SK-N-SH treated with all-trans-retinoic acid at 6 μM for 48 hours (cell line): ENCODE measurements around the gene GEMIN7.

Experiments
- ARNTL ChIP-seq: fragments of 450-650 bp; formaldehyde crosslinking; IDR thresholded peaks from 2 replicates; pipeline ENCODE4 v1.5.0; 2020; ENCODE audit warnings: low read depth, mild to moderate bottlenecking, moderate library complexity, borderline replicate concordance
- CSDC2 ChIP-seq: fragments of 250-450 bp; sonication (Bioruptor Pico); IDR thresholded peaks from 2 replicates; pipeline ENCODE4 v1.5.0; 2020; ENCODE audit warnings: mild to moderate bottlenecking, moderate library complexity
- ISL1 ChIP-seq: fragments of 250-450 bp; sonication (Bioruptor Pico); IDR thresholded peaks from 2 replicates; pipeline ENCODE4 v2.1.2; 2022; ENCODE audit warnings: mild to moderate bottlenecking, moderate library complexity
- RARB ChIP-seq: fragments of 250-450 bp; sonication (Bioruptor Pico); IDR thresholded peaks from 2 replicates; pipeline ENCODE4 v1.8.0; 2021; ENCODE audit warnings: mild to moderate bottlenecking, moderate library complexity
- TCF4 ChIP-seq: fragments of 250-450 bp; sonication (Bioruptor Pico); IDR thresholded peaks from 2 replicates; pipeline ENCODE4 v1.8.0; 2021; ENCODE audit warnings: mild to moderate bottlenecking, moderate library complexity, borderline replicate concordance
- TOX ChIP-seq: fragments of 250-450 bp; sonication (Bioruptor Pico); IDR thresholded peaks from 2 replicates; pipeline ENCODE4 v1.8.0; 2021; ENCODE audit warnings: mild to moderate bottlenecking, moderate library complexity, borderline replicate concordance
- ZFP3 ChIP-seq: fragments of 250-450 bp; sonication (Bioruptor Pico); IDR thresholded peaks from 2 replicates; pipeline ENCODE4 v1.5.0; 2020; ENCODE audit warnings: mild to moderate bottlenecking, moderate library complexity
- ZFP30 ChIP-seq: fragments of 450-650 bp; formaldehyde crosslinking; IDR thresholded peaks from 2 replicates; pipeline ENCODE4 v1.5.0; 2022; ENCODE audit warnings: mild to moderate bottlenecking, moderate library complexity
- ZNF565 ChIP-seq: fragments of 450-650 bp; formaldehyde crosslinking; conservative IDR thresholded peaks from 2 replicates; pipeline ENCODE4 v1.5.0; 2020; ENCODE audit warnings: low read depth, mild to moderate bottlenecking, moderate library complexity
- ZNF8 ChIP-seq: fragments of 450-650 bp; formaldehyde crosslinking; IDR thresholded peaks from 2 replicates; pipeline ENCODE4 v1.5.0; 2020; ENCODE audit warnings: mild to moderate bottlenecking, moderate library complexity
- TF ChIP-seq, protein P1 (sequence below): fragments of 250-450 bp; sonication (Bioruptor Pico); IDR thresholded peaks from 2 replicates; pipeline ENCODE4 v1.5.1; 2020; ENCODE audit warnings: low read depth, mild to moderate bottlenecking, moderate library complexity
- TF ChIP-seq, protein P2 (sequence below): fragments of 250-450 bp; sonication (Bioruptor Pico); IDR thresholded peaks from 2 replicates; pipeline ENCODE4 v1.8.0; 2020; ENCODE audit warnings: mild to moderate bottlenecking, moderate library complexity, borderline replicate concordance
- TF ChIP-seq, protein P3 (sequence below): fragments of 250-450 bp; sonication (Bioruptor Pico); IDR thresholded peaks from 2 replicates; pipeline ENCODE4 v1.5.1; 2021; ENCODE audit warnings: mild to moderate bottlenecking, moderate library complexity

- no peak for TF ChIP-seq RARB
- TF ChIP-seq, protein P1, sequence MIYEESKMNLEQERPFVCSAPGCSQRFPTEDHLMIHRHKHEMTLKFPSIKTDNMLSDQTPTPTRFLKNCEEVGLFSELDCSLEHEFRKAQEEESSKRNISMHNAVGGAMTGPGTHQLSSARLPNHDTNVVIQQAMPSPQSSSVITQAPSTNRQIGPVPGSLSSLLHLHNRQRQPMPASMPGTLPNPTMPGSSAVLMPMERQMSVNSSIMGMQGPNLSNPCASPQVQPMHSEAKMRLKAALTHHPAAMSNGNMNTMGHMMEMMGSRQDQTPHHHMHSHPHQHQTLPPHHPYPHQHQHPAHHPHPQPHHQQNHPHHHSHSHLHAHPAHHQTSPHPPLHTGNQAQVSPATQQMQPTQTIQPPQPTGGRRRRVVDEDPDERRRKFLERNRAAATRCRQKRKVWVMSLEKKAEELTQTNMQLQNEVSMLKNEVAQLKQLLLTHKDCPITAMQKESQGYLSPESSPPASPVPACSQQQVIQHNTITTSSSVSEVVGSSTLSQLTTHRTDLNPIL, result no peak
- no peak for TF ChIP-seq ARNTL (CRISPR knock-in tag)
- no peak for TF ChIP-seq ZNF8
- TF ChIP-seq TOX (CRISPR knock-in tag), result no peak
- TF ChIP-seq TCF4 (CRISPR knock-in tag), result no peak
- TF ChIP-seq ZFP30, result no peak
- TF ChIP-seq ISL1 (CRISPR knock-in tag), result no peak
- TF ChIP-seq ZNF565, result no peak
- TF ChIP-seq, protein P2, sequence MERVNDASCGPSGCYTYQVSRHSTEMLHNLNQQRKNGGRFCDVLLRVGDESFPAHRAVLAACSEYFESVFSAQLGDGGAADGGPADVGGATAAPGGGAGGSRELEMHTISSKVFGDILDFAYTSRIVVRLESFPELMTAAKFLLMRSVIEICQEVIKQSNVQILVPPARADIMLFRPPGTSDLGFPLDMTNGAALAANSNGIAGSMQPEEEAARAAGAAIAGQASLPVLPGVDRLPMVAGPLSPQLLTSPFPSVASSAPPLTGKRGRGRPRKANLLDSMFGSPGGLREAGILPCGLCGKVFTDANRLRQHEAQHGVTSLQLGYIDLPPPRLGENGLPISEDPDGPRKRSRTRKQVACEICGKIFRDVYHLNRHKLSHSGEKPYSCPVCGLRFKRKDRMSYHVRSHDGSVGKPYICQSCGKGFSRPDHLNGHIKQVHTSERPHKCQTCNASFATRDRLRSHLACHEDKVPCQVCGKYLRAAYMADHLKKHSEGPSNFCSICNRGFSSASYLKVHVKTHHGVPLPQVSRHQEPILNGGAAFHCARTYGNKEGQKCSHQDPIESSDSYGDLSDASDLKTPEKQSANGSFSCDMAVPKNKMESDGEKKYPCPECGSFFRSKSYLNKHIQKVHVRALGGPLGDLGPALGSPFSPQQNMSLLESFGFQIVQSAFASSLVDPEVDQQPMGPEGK (CRISPR knock-in tag), result no peak
- TF ChIP-seq CSDC2 (CRISPR knock-in tag), result no peak
- TF ChIP-seq, protein P3, sequence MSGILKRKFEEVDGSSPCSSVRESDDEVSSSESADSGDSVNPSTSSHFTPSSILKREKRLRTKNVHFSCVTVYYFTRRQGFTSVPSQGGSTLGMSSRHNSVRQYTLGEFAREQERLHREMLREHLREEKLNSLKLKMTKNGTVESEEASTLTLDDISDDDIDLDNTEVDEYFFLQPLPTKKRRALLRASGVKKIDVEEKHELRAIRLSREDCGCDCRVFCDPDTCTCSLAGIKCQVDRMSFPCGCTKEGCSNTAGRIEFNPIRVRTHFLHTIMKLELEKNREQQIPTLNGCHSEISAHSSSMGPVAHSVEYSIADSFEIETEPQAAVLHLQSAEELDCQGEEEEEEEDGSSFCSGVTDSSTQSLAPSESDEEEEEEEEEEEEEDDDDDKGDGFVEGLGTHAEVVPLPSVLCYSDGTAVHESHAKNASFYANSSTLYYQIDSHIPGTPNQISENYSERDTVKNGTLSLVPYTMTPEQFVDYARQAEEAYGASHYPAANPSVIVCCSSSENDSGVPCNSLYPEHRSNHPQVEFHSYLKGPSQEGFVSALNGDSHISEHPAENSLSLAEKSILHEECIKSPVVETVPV (CRISPR knock-in tag), result no peak
- no peak for TF ChIP-seq ZFP3
Observed at GRCh38 chr19:45068041-45068440, 11.0 kb upstream of the GEMIN7 start.
